ENCODE results near the gene NCL.

Gene NCL, protein sequence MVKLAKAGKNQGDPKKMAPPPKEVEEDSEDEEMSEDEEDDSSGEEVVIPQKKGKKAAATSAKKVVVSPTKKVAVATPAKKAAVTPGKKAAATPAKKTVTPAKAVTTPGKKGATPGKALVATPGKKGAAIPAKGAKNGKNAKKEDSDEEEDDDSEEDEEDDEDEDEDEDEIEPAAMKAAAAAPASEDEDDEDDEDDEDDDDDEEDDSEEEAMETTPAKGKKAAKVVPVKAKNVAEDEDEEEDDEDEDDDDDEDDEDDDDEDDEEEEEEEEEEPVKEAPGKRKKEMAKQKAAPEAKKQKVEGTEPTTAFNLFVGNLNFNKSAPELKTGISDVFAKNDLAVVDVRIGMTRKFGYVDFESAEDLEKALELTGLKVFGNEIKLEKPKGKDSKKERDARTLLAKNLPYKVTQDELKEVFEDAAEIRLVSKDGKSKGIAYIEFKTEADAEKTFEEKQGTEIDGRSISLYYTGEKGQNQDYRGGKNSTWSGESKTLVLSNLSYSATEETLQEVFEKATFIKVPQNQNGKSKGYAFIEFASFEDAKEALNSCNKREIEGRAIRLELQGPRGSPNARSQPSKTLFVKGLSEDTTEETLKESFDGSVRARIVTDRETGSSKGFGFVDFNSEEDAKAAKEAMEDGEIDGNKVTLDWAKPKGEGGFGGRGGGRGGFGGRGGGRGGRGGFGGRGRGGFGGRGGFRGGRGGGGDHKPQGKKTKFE

DNA sequence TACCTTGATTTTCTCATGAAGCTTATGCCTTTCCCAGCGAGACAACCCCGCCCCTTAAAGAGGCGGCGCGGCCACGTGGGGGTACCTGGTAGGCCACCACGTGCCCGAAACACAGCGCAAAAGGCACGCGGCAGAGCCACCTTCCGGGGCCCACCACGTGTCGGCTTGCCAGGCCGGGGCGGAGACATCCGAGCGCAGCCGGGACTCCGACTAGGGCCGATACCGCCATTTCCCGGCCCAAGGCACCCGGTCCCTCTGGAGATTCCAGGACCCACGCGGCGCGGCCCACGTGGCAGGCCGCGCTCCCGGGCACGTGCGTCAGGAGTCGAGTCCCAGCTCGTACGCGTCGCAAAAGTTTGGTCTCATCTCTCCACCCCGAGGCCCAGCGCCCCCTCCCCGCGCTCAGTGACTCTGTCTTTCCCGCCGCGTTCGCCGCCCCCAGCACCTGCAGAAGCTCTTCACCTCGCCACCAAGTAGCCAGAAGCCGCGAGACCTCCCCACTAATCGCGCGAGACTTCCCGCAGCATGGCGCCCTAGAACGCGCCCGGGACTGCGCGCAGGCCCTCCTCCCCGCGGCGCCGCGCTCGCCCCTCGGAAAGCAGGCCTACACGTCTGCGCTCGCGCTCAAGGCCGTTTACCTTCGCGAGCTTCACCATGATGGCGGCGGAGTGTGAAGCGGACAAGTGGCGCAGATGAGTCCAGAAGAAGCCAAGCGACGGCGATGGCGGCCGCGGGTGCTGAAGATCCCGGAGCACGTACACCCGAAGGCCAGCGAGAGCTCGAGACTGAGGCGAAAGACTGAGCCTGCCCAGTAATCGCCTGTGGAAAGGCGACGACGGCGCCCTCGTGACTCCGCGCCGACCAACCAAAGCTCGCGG is at the start of gene NCL:
NCL (minus strand) TSS at position 787 of the 878 bp plus-strand sequence; CDS start at position 656, 131 bp downstream.
- peak; percentile 89 for DNase-seq

DNA sequence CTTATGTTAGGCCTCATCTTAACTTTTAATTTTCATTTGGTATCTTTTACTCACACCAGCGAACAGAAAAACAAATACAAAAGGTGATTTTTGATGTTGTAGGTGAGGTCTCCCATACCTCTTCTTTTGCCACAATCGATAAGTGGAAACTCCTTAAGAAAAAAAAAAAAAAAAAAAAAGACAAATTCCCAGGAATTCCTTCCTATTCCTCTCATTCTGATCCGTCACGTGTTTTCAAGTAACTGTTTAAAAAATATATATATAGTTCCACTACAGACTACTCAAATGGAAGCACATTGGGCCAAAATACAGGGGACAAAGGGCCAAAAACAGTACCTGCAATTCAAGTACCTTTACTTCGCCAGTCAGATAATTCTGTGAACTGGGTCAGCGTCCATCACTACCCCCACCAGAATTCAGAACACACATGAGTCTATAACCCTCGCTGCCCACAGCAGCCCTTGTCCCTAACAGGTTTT is 49.5 kb upstream of the NCL start:
- DNase-seq: no peak

DNA sequence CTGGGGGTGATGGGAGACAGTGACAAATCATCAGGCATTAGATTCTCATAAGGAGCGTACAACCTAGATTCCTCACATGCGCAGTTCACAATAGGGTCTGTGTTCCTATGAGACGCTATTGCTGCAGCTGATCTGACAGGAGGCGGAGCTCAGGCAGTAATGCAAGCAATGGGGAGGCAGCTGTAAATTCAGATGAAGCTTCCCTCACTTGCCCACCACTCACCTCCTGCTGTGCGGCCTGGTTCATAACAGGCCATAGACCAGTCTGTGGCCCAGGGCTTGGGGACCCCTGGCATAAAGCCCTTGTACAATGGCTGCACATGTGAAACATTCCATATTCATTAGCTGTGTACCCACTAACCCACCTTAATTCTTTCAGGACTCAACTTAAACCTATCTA is 47.9 kb upstream of the NCL start:
- DNase-seq: no peak

DNA sequence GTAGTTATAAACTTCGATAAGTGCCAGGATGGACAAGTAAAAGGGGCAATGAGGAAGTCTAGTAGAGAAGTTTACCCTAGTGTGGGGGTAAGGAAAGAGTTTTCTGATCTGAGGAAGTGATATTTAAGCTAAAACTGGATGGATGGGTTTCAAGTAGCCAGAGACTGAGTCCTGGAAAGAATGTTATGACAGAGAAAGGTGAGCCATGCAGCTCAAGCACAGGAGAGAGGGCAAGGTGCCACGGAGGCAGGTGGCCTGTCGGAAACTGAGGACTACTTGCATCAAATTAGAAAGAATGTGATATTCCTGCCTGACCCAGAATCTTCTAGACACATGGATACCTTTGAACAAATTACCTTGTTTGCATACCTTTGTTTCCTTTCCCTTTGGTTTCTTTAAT is 39.5 kb upstream of the NCL start:
- no peak for DNase-seq

DNA sequence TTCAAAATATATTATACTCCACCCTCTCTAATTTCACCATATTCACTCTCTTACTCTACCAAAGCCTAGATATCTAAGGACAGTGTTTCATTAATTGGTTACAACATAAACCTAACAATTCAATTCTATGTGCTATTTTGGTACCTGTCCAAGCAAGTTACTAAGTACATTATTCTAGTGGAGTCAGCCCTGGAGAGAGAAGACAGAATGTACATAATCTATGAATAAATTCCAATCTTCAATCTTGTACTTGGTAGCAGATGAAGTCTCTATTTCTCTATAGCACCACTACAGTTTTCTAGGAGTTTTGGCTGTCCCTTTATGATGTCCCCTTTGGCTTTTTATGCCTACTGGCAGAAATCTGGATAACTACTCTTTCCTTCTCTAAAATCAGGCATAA is 38.3 kb upstream of the NCL start:
- no peak for DNase-seq

DNA sequence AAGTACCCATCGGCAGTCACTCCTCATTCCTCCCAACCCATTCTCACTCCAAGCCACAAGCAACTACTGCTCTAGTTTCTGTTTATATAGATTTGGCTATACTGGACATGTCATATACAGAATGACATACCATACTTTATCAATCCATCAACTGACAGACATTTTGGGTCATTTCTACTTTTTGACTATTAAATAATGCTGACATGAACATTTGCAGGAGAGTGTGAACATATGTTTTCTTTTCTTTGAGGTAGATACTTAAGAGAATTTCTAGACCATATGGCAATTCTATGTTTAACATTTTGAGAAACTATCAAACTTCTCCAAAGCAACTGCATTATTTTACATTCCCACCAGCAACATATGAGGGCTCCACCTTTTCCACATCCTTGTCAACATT is 33.4 kb upstream of the NCL start:
- no peak for DNase-seq

DNA sequence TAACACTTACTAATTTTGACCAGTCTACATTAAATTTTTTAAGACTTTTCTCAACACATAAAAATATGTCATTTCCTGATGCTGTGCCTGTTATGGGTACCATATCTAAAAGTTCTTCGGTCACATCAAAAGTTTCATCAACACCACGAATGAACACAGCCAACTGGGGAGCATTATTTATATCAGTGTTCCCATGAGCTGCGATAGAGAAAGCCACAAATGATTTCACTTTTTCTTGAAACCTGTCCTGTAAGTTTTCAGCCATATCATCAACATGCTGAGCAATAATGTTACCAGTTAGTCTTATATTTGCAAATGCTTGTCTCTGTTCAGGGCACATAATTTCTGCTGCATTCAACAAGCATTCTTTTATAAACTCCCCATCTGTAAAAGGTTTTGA is 30.4 kb upstream of the NCL start:
- DNase-seq: peak; percentile 14

DNA sequence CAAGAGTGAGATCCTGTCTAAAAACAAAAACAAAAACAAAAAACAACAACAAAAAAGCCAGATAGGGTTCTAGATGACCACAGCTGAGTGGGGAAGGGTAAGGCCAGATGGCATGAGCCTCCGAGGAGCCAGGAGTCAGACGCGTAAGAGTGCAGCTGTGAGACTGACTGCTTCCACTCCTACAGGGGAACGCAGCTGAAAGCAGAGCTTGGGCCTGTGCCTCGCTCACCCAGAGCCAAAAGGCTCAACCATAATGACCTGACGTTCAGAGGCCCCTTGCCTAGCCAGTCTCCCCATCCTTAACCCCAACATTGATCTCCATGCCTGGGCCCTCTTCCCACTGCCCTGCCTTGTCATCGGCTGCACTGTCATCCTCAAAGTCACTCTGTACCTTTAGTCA is 26.5 kb upstream of the NCL start:
- no peak for DNase-seq

DNA sequence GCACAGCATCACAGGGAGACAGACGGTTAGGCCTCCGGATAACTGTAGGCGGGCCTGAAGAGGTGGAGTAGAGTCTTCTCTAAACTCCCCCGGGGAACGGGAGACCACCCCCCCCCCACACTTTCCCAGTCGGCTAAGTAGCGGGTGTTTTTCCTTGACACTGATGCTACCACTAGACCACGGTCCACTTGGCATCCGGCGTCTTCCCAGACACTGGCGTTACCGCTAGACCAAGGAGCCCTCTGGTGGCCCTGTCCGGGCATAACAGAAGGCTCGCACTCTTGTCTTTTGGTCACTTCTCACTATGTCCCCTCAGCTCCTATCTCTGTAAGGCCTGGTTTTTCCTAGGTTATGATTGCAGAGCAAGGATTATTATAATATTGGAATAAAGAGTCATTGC is 25.7 kb upstream of the NCL start:
- DNase-seq: peak; percentile 42

DNA sequence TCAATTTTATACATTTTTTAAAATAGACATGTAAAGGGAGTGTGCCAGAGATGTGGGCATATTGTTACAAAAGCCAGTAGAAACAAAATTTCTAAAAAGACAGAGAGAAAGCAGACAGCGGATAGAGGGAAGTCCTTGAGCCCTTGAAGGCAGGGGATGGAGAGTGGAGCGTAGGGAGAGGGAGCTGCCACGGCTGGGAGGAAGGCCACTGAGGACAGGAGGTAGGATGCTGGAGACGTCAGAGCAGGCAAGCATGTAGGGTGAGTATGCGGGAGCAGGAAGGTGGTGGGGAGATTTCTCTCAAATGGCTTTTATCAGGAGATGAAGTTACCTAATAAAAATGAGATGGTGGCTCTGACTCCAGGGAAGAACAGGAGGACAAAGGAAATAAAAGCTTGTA is 24.0 kb upstream of the NCL start:
- DNase-seq: no peak

DNA sequence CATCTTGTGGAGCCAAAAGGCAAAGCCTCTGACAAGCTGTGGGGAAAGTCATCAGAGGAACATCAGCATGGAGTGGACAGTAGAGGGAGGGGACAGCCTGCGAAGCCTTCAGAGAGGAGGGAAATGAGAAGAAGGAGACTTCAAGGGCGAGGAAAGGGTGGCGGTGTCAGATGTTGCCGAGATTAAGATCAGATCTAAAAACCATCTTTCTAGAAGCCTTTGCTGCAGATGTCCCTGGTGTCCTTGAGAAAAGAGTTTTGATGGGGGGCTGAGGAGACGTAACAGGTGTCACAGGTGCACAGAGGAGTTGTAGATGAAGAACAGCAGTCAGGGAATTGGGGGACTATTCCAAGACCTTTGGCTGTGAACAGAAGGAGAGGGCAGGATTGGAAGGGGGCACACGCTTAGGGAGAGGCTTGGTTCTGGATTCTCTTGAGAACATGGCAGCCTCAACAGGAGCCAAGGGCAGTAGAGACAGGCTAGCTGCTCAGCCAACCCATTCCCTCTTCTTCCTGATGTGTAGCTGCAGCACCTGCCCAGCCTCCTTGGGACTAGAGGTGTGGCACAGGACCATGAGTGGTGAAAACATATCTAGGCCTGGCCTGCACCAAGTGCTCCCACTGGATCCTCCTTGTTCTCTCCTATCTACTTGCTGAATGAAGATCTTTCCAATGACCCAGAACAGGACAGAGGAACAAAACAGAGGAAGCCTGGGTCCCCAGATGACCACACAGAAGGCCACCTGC is 22.7 kb upstream of the NCL start:
- no peak for DNase-seq

DNA sequence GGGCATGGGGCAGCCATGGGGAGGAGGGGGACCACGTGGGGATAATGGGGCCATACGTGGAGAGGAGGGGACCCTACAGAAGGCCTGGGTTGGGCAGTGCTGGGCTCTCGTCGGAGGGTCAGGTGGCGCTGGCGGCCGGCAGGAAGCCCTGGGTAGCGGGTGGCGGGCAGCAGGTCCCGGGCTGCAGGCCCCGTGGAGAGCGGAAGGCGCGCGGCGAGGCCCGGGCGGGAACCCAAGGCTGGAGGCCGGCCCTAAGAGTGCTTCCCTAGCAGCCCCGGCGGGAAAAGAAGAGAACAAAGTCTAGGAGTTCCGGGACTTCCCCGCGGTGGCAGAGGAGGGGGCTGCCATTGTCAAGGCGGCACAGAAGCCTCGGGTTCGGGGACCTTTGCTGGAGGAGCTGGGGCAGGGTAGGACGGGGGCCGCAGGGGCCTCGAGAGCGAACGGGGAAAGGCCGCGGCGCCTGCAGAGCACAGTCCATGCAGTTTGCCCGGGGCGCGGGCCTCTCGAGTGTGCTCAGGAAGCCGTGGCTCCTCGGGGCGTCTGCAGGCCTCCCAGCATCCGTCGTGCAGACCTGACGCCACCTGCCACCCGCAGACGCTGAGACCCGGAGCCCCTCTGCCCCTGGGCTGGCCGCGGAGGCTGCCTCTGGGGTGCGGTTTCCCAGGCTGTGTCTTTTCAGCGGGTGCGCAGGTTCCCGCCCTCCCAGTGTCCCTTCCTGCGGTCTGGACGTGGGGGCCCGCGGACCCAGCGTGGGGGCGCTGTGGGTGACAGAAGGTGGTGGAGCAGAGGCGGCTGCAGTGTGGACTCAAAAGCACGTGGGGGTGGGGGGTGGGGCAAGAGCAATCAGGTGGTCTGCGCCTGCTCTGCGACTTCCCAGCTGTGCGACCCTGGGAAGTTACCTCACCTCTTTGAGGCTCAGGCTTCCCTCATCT is 19.4 kb upstream of the NCL start:
- DNase-seq: peak; percentile 35

DNA sequence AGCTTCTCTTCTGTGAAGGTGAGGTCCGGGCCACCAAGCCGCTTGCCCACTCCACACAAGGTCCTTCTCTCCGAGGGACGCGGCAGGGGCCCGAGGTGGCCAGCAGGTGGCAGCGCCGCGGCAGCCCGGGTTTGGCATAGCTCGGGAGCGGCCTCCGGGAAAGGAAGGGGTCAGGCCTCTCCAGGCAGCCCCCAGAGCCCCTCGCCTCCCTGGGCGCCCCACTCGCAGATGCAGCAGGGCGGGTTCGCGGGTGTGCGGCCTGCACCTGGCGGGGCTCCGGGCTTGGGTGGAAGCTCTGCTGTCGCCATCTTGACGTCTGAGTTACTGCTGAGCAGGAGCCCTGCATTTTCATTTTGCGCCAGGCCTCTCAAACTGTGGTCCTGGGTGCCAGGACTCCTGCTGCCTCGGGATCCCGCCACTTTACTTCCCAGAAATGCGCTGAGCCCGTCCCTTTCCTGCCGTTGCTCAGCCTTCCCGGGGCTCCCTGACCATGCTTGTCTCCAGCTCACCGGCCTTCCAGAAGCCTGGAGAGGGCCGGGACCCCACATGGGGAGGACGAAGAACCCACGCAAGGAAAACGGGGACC is 18.6 kb upstream of the NCL start:
- peak; percentile 81 for DNase-seq

DNA sequence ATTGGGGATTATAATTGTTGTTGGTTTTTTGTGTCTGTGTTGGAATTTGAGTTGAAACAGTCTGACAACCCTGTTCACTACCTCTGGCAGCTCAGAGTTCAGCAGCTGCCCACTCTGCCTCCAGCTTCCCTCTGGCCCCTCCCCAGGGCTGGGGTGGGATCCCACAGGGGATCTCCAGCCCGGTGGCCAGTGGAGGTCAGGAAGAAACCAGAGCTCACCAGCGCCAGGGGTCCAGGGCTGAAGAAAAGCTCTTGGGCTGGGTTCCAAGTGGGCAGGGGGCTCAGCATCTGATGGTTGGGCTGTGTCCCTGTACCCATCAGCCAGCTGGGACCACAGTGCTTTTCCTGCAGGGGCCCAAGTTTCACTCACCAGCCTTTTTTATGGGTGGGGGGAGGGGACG is 16.5 kb upstream of the NCL start:
- no peak for DNase-seq

DNA sequence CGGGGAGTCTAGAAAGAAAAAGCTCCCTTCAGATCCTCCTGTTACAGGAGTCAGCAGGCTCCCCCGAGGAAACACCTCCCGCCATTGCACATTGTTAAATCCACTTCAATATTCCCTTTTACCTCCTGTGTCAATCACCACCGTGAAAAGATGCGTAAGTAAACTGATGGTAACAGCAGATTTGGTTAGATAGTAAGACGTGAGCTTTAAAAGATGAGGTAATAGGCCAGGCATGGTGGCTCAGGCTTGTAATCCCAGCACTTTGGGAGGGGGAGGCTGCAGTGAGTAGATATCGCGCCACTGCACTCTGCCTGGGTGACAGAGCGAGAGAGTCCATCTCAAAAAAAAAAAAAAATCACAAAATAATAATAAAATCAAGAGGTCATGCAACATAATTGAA is 15.2 kb upstream of the NCL start:
- no peak for DNase-seq

DNA sequence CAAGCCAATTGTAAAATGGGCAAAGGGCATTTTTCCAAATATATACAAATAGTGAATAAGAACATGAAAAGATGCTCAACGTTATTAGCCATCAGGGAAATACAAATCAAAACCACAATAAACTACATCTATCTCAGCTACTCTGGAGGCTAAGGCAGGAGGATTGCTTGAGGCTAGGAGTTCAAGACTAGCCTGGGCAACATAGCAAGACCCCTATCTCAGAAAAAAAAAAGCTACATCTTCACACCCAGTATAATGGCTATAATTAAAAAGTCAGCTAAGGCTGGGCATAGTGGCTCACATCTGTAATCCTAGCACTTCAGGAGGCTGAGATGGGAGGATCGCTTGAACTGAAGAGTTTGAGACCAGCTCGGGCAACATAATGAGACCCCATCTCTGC is 12.6 kb upstream of the NCL start:
- DNase-seq: no peak

DNA sequence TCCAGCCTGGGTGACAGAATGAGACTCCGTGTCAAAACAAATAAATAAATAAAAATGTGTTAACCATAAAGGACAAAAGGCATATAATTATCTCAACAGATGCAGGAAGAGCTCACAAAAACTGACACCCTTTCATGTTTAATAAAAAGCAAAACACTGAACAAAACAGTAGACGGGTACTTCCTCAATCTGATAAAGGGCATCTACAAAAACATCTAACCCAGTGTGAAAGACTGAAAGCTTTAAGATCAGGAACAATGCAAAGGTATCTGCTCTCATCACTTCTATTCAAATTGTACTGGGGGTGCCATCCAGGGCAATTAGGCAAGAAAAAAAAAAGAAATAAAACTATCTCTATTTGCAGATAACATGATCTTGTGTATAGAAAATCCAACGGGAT is 11.7 kb upstream of the NCL start:
- no peak for DNase-seq

DNA sequence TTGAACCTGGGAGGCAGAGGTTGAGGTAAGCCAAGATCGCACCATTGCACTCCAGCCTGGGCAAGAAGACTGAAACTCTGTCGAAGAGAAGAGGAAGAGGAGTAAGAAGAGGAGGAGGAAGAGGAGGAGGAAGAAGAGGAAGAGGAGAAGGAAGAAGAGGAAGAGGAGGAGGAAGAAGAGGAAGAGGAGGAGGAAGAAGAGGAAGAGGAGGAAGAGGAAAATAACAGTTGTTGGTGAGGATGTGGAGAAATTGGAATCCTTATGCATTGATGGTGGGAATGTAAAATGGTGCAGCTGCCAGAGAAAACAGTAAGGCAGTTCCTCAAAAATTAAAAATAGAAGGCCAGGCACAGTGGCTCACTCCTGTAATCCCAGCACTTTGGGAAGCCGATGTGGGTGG is 8.5 kb upstream of the NCL start:
- DNase-seq: no peak

DNA sequence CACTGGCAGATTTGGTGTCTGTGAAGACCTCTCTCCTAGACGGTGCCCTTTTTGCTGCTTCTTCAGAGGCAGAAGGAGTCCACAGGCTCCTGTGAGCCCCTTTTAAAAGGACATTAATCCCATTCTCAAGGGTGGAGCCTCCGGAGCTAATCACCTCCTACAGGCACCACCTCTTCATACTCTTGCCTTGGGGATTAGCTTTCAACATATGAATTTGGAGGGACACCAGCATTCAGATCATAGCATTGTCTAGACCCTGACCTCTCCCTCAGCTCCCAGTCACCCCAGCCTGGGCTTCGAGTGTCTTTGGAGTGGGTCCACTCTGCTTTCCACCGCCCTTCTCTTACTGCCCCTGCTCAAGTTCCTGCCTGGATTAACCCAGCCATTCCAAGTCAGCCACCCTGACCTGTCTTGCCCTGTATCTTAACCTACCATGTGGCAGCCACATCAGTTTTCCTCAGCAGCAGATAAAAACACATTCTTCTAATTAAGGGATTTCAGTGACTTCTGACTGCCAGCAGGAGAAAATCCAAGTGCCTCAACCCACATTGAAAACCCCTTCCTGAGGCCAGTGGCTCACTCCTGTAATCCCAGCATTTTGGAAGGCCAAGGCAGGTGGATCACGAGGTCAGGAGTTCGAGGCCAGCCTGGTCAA is 6.1 kb upstream of the NCL start:
- DNase-seq: no peak

DNA sequence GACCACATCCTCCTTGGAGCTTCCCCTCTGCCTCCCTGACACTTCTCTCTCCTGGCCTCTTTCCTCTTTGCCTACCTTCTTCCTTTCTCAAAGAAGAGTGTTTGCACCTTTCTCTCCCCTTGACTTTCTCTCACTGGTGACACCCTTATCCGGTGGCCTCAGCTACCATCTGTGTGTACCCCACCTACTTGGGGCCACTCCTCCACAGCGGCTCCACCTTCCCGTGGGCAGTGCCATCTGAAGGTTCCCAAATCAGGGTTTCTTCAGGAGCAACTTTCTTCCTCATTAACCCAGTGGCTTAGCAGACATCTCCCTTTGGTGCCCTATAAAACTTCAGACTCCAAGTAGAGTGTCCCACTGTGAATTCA is 5.3 kb upstream of the NCL start:
- no peak for DNase-seq

All from activated CD4-positive, alpha-beta T cell treated with anti-CD3 and anti-CD28 coated beads, Interleukin-2, Interleukin-6, amounts not matched to agents 100 ng/mL and 50 ng/mL, durations not matched to agents 16 hours and 8 hours (primary cell).